ENCODE measurements around the gene RAN.

- TF ChIP-seq POLR2A (IDR thresholded peaks at IDR 0.05) (no peak), CTCF (IDR thresholded peaks at IDR 0.05) (no peak)
Measured at GRCh38 chr12:130911193-130911592, 39.3 kb downstream of the RAN start.
